Measurements from ENCODE around the gene VSIG4.

The VSIG4 gene

GRCh38 chrX:66008328-66008970, 31.4 kb downstream of the VSIG4 start:
- DNase-seq: no peak

DNA sequence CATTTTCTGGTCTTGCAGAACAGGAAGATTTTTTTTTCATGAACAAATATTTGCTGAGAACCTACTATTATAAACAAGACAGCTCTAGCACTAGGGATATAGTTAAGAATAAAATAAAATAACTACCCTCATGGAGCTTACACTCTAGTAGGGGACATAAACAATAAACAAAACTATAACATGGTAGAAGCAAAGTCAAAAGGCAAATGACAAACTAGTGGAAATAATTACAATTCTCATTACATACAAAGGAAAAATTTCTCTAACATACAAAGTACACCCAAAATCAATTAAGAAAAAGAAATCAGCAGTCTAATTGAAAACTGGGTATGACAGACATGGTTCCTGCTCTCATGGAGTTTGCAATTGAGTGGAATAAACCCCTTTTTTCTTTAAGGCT, 32.0 kb downstream of the VSIG4 start:
- no peak for DNase-seq

GRCh38 chrX:66005830-66006449, 33.9 kb downstream of the VSIG4 start:
- DNase-seq: no peak

- no peak for DNase-seq
Measured at GRCh38 chrX:66004928-66005829, 34.7 kb downstream of the VSIG4 start.

DNA sequence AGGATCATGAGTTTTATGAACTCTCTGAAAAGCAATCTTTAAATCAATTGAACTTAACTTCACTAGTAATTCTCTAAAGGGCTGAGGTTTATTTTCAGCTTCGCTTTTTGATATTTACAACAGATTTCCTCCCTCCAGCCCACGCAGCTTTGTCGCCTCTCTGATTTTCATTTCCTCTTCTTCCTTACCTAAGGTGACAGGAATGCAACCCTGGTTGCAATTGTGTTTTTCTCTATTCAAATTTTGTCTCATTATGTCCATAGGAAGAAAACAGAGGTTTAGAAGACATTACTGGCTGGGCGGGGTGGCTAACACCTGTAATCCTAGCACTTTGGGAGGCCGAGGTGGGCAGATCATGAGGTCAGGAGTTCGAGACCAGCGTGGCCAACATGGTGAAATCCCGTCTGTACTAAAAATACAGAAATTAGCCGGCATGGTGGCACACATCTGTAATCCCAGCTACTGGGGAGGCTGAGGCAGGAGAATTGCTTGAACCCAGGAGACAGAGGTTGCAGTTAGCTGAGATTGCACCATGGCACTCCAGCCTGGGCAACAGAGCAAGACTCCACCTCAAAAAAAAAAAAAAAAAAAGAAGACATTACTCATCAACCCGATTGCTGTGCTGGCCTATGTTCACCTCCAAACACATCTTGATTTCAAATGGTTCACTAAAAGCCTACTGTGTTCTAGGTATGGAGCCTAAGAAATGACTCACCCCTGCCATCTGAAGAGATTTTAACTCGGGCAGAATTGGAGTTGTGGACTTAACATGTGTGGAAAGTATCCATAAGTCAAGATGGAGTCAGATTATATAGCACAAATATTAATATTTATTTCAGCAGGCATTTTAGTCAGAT, 36.8 kb downstream of the VSIG4 start:
- no peak for DNase-seq

GRCh38 chrX:66001596-66001995, 38.3 kb downstream of the VSIG4 start:
- DNase-seq: no peak

DNA sequence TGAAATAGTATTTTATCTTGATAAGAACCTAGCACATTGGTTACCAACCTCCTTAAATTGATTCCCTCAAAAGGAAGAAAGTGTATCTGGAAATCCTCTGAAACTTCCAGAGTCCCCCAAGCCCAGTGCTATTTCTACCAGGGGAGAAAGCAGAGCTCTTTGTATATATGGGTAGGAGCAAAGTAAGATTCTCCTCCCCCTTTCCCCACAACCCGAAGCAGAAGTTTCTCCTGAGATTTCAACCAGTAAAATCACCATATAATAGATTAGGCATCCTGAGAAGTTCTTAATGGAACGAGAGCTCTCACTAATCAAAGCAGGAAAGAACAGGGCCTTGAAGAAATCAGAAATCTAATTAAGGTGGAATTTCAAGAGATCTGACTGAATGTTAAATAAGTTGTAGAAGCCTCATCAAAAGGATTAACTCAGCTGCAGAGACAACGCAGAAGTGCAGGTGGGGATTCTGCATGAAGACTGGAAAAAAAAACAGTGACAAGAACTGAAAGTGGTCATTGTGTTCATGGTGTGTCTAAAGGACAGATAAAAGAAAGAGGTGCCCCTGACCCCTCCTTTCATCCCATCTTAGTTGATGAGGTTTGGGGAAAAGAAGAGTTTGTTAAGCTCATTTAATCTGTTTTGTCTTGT, 39.1 kb downstream of the VSIG4 start:
- no peak for DNase-seq

GRCh38 chrX:66000178-66000577, 39.7 kb downstream of the VSIG4 start:
- no peak for DNase-seq

- no peak for DNase-seq
Measured at GRCh38 chrX:65999563-66000148, 40.2 kb downstream of the VSIG4 start.

DNA sequence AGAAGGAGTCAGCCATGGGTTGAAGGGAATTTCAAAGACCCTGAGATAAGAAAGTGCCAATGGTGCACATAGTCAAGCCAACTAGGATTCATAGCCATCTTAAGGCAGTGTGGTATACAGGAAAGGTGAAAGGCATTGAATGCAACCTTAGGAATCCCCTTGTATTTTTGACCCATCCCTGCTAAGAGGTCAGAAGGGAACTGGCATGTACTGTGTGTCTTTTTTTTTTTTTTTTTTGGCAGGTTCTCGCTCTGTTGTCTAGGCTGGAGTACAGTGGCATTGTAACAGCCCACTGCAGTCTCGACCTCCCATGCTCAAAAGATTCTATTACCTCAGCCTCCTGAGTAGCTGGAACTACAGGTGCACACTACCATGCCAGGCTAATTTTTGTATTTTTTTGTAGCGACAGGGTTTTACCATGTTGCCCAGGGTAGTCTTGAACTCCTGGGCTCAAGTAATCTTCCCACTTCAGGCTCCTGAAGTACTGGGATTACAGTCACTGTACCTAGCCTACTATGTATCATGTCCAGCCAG, 40.8 kb downstream of the VSIG4 start:
- no peak for DNase-seq

DNA sequence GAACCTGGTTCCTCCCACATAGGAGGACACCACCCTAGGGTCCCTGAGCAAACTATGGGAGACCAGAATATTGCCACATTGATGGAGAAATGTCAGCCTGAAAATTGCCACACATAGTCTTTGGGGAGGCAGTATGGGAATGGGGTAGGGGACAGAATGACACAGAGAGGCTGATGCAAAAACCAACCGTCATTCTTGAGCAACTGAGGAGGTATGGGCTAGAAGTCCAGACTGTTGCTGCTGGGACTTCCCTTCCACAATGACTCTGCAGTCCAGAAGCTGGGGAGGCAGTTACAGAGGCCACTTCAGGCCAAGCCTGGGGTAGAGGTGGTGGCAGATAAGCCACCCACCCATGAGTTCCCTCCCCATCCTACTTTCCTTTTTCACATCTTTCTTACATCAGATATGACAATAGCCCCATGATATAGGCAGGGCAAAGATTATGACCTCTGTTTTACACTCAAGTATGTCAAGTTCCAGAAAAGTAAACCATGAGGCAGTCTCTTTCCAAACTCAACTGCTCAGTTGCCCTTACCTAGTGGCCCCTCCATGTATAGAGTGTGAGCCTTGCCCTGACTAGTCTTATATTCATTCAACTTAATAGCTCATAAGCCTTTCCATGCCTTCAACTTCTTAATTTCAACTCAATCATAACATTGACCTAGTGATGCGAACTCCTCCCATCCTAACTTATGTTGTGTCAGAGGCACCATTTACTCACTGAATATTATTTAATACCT, 41.7 kb downstream of the VSIG4 start:
- no peak for DNase-seq

DNA sequence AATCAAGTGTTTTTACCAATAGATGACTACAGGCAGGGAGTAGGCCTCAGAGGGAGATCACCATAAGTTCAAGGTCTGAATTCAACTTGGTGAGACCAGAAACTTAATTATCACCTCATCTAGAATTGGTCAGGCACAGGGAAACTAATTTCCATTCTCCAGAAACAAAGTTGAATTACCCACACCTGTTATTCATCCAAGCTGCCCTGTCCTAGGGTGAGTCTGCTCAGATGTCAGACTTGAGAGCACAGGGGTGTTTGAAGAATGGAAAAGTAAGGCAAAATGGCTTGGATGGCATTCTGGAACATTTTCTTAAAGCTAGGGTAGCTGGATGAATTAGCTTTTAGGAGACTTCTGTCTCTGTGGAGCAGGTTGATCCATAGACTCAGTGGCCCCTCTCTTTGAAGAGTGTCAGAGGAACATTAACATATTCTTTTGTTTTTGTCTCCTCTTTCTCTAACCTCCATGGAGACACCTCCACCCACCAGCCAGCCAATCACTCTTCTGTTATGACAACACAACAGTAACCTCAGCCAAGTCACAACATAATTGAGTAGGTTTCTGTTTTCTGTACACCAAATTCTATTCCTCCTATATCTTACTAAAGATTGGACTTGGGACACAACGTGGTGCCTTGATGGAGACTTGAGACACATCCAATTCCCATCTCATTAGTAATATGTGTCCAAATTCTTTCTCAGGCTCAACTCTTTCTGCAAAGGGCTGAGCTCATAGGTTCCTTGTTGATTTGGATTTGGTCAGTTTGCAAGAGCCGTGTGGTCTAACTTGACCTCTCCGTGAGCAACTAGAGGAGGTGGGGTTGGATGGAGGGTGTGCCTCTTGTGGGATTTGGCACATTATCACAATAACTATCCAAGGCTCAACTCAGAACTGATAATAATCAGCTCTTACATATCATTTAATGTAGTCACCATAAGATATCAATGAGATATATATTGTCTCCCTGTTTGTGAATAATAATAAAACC, 45.1 kb downstream of the VSIG4 start:
- no peak for DNase-seq

- DNase-seq: no peak
Measured at GRCh38 chrX:65993915-65994460, 45.9 kb downstream of the VSIG4 start.

GRCh38 chrX:65993332-65993731, 46.5 kb downstream of the VSIG4 start:
- DNase-seq: no peak

DNA sequence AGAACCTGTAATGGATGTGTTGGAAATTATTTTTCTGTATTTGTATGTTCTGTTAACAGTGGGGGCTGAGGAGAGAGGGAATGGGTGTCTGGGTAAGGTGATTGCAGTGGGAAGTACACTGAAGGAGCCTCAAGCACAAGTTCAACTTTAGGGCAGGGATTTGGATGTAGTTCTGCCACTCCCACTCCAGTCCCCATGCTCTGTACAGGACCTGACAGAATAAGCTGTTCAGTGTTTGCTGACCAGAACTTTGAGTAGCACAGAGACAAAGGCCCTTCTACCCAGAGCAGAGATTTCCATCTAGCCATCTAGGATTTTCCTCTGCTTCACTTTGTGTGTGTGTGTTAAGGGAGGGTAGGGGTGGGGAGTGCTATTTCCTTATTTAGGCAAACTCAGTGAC, 49.2 kb downstream of the VSIG4 start:
- DNase-seq: no peak

DNA sequence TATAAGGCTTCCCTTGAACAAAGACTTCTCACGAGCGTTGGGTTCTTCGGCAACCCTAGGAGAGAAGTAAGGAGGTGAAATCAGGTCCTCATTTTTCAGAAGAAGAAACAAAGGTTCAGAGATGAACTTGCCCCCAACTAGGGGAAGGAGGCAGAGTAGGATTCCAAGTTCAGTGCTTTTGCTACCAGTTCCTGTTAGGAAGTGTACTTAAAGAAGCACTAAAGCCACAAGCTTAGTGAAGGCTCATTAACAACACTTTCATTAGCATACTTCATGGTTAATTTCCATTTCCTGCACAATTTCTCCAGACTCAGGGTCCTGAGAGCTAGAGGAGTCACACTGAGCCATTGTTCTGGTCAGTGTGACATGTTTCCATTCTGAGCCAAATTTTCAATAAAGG, 52.1 kb downstream of the VSIG4 start:
- no peak for DNase-seq

- peak; percentile 2 for DNase-seq
Measured at GRCh38 chrX:65985922-65986588, 53.8 kb downstream of the VSIG4 start.

DNA sequence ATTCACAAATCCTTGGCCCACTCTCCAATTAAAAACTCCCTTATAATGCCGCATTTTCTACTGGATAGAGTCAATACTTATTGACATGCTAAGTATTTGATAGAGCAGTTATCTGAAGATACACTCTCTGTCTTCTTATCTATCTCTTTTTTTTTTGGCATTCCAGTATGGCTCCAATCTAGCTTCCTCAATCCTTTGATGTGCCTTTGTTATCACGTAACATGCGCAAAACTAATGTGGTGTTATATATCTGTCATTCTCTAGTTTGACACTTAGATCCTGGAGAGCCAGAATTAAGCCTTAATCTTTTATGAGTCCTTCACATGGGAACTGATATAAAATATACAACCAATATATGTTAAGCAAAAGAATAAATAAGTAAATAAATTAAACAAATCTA, 54.7 kb downstream of the VSIG4 start:
- DNase-seq: no peak
